D721Med (cell line): ENCODE results near the gene RELCH.
A peak's percentile ranks its signal among the peaks of the same experiment; 100 is the strongest.

ENCODE experiments used
- DNase-seq: peaks from one replicate; pipeline ENCODE4 v3.0.0; 2011; ENCODE audit warnings: low spot score; ENCODE audit not compliant: insufficient read length
- FAIRE-seq: peaks from 2 replicates; lab custom pipeline; 2011; peaks lifted over from hg19 to GRCh38; lab: Jason Lieb, UNC
- TF ChIP-seq, protein P1 (sequence below): IDR thresholded peaks from 2 replicates; pipeline ENCODE4 v1.5.1; 2012; ENCODE audit warnings: mild to moderate bottlenecking, control low read depth; ENCODE audit not compliant: insufficient read depth; ENCODE audit errors: missing control alignments

The RELCH gene

DNA sequence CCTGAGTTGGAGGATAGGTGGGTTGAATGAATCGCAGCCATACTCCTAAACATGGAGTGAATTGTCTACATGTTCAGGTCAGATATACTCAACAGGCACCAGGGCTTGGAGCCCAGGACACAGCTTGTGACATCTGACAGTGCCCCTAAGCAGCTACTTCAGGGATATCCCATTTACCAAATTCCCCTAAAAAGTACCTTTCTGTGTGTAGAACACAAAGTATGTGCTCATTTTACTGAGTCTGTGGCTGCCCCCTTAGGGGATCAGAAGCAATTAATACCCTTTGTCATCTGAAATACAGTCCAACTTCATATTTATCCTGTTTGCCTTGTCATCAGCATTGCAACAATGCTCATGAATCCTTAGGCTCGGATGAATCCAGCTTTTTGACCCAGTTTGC is 158.9 kb downstream of the RELCH start:
- DNase-seq: no peak
- TF ChIP-seq, protein P1, sequence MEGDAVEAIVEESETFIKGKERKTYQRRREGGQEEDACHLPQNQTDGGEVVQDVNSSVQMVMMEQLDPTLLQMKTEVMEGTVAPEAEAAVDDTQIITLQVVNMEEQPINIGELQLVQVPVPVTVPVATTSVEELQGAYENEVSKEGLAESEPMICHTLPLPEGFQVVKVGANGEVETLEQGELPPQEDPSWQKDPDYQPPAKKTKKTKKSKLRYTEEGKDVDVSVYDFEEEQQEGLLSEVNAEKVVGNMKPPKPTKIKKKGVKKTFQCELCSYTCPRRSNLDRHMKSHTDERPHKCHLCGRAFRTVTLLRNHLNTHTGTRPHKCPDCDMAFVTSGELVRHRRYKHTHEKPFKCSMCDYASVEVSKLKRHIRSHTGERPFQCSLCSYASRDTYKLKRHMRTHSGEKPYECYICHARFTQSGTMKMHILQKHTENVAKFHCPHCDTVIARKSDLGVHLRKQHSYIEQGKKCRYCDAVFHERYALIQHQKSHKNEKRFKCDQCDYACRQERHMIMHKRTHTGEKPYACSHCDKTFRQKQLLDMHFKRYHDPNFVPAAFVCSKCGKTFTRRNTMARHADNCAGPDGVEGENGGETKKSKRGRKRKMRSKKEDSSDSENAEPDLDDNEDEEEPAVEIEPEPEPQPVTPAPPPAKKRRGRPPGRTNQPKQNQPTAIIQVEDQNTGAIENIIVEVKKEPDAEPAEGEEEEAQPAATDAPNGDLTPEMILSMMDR: no peak
- FAIRE-seq: peak; percentile 84

DNA sequence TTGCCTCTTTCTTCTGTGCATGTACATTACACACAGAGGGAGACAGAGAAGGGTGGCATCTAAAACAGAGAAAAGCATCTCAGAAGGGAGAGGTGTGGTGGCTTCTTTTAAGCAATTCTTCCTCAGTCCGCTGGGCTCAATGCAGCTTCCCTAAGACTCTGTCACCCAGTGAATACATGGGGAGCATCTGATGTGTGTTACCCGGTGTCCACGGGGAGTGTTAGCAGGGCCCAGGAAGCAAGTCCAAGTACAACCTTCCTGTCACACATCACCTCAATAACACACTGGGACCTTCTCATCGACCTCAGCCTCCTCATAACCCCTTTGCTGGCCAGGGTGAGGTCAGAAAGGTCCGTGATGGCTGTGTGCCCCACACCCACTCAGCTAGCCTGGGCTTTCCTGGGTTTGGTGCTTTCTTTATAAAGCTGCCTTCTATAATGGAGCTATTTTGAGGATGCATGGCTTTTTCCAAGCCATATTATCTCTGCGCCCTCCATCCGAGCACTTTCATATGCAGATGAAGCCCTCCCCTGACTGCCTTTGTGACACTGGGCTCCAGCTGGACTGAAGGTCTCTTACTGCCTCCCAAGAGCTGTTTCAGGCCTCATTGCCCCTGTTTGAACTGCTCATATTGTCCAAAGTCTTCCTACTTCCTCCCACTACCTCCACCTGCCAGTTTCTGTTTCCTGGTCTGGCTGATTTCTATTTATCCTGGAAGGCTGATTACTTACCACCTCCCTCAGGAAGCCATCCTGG is 159.5 kb downstream of the RELCH start:
- DNase-seq: no peak
- no peak for FAIRE-seq
- TF ChIP-seq, protein P1: no peak

DNA sequence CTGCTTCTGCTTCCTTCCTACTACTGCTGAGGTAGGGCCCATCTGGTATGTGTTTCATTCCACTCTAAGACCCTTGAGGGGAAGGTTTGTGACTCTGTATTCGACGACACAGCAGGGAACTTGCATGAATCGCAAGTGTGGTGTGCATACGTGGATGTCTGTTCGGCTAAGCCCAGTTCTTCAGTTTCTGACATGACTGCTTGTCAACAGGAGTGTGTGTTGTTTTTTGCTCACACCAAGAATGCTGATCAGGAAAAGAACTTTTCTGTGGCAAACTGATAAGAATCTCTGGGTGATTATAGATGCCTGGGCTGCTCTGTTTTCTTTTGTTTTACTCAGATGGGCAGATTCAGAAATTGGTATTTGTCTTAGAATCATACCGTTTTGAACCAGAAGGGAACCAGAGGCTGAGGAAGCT is 160.0 kb downstream of the RELCH start:
- TF ChIP-seq, protein P1: no peak
- no peak for DNase-seq
- peak; percentile 56 for FAIRE-seq

DNA sequence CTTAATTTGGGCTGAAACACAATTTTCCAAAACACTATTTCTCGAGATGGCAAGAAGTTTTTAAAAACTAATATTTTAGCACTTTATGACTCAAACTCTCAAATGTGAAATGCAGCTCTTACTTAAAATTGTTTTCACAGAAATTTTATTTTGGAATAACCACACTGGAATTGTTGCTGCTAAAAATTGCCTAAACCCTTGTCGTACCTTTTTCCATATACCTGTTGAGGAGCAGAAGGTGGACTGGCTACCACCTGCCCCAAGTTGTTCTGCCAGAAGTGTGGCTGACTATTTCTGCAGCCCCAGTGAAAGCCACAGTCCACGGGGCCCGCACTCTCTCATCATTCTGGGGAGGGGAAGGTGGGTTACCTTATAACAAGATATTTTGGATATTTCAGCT is 161.4 kb downstream of the RELCH start:
- peak; percentile 89 for FAIRE-seq
- no peak for DNase-seq
- TF ChIP-seq, protein P1: no peak

DNA sequence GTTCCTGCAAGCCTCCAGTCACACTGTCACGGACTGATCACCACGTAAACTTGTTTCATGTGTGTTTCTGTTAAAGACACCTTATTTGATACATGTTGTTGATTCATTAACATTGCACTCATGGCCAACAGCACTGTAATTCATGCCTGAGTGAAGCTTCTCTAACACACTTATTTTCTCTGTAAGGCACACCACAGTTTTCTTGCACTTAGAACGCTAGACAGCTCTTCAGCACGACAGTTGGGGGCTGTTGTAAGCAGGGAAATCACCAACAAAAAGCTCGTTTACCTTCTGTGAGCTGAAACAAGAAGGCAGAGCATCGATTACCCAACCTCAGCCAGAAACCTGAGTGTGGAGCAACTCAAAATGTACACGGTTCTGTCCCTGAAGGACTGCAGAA is 166.1 kb downstream of the RELCH start:
- TF ChIP-seq, protein P1: no peak
- DNase-seq (no peak), FAIRE-seq (peak; percentile 96)

DNA sequence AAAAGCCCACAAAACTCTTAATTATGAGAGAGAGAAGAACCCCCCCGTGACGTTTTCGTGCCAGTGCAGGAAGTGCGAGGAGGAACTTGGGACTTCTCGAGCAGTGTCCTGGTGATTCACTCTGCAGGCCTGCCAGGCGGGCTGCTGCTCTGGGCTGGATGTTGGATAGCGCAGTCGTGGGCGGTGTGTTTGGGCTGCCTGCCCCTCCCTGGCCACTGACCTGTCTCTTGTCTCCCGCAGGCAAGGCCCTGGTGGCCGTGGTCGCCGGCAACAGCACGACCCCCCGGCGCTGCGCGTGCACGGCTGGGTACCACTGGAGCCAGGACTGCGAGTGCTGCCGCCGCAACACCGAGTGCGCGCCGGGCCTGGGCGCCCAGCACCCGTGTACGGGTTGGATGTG is 167.1 kb downstream of the RELCH start:
- DNase-seq: no peak
- no peak for FAIRE-seq
- TF ChIP-seq, protein P1: no peak

DNA sequence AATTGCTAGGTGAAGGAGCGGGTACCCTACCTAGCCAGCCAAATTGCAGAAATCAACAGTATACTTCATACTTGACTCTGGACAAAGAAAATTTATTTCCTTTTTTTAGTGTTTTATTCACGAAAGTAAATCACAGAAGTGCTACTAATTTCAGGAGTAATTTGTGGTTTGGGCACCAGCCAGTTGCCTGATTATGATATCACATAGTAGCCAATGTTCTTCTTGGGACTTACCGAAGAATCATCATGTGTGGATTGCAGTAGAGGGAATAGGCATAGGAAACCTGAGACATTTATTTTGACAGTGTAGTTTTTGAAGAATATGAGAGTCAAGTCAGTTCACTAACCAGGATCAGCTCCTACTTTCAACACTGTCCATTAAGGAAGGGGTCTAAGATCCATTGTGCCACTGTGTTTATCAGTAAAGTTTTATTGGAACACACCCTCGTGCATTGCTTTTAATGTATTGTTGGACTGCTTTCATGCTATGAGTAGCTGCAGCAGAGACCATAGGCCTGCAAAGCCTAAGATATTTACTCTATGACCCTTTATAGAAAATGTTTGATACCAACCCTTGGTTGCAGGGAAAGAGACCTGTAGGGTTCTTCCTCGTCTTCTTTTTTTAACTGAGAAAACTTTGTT is 170.1 kb downstream of the RELCH start:
- TF ChIP-seq, protein P1: no peak
- DNase-seq: no peak
- FAIRE-seq: peak; percentile 88
